GM23338 (cell line): ENCODE data around the gene CD68.

ENCODE experiments used
- EZH2 ChIP-seq: fragments of 200-600 bp; sonication (generic); IDR thresholded peaks from one replicate; pipeline ENCODE4 v1.8.0; 2017; ENCODE audit warnings: antibody characterized with exemption, mild to moderate bottlenecking, low read depth; ENCODE audit not compliant: unreplicated experiment
- JUNB ChIP-seq: IDR thresholded peaks from one replicate; pipeline ENCODE4 v1.6.1; 2016; ENCODE audit warnings: antibody characterized with exemption; ENCODE audit not compliant: unreplicated experiment
- TF ChIP-seq, protein P1 (sequence below): IDR thresholded peaks from one replicate; pipeline ENCODE4 v1.6.1; 2018; ENCODE audit warnings: antibody characterized with exemption; ENCODE audit not compliant: unreplicated experiment
- TF ChIP-seq, protein P2 (sequence below), 2 experiments: fragments of 200-600 bp in 1 of 2; sonication (generic) in 1 of 2; conservative IDR thresholded peaks; 2 replicates each; pipeline versions ENCODE4 v1.5.1 to v1.6.1; 2016 to 2017; ENCODE audit warnings: antibody characterized with exemption in 2 of 2, low read depth in 2 of 2, mild to moderate bottlenecking in 2 of 2, moderate library complexity in 1 of 2
- TF ChIP-seq, protein P3 (sequence below): IDR thresholded peaks from 2 replicates; pipeline ENCODE4 v1.6.1; 2016; ENCODE audit warnings: antibody characterized with exemption

DNA sequence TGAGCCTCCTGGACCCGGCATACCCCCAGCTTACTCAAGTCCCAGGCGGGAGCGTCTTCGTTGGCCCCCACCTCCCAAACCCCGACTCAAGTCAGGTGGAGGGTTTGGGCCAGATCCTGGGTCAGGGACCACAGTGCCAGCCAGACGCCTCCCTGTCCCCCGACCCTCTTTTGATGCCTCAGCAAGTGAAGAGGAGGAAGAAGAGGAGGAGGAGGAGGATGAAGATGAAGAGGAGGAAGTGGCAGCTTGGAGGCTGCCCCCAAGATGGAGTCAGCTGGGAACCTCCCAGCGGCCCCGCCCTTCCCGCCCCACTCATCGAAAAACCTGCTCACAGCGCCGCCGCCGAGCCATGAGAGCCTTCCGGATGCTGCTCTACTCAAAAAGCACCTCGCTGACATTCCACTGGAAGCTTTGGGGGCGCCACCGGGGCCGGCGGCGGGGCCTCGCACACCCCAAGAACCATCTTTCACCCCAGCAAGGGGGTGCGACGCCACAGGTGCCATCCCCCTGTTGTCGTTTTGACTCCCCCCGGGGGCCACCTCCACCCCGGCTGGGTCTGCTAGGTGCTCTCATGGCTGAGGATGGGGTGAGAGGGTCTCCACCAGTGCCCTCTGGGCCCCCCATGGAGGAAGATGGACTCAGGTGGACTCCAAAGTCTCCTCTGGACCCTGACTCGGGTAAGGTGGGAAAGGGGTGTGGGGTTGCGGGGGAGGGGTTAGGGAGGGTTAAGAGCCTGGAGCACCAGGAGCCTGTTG lies 16.1 kb upstream of the CD68 start:
- TF ChIP-seq, protein P1, sequence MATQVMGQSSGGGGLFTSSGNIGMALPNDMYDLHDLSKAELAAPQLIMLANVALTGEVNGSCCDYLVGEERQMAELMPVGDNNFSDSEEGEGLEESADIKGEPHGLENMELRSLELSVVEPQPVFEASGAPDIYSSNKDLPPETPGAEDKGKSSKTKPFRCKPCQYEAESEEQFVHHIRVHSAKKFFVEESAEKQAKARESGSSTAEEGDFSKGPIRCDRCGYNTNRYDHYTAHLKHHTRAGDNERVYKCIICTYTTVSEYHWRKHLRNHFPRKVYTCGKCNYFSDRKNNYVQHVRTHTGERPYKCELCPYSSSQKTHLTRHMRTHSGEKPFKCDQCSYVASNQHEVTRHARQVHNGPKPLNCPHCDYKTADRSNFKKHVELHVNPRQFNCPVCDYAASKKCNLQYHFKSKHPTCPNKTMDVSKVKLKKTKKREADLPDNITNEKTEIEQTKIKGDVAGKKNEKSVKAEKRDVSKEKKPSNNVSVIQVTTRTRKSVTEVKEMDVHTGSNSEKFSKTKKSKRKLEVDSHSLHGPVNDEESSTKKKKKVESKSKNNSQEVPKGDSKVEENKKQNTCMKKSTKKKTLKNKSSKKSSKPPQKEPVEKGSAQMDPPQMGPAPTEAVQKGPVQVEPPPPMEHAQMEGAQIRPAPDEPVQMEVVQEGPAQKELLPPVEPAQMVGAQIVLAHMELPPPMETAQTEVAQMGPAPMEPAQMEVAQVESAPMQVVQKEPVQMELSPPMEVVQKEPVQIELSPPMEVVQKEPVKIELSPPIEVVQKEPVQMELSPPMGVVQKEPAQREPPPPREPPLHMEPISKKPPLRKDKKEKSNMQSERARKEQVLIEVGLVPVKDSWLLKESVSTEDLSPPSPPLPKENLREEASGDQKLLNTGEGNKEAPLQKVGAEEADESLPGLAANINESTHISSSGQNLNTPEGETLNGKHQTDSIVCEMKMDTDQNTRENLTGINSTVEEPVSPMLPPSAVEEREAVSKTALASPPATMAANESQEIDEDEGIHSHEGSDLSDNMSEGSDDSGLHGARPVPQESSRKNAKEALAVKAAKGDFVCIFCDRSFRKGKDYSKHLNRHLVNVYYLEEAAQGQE = no peak
- TF ChIP-seq EZH2 (no peak), JUNB (no peak)
- TF ChIP-seq, protein P2, sequence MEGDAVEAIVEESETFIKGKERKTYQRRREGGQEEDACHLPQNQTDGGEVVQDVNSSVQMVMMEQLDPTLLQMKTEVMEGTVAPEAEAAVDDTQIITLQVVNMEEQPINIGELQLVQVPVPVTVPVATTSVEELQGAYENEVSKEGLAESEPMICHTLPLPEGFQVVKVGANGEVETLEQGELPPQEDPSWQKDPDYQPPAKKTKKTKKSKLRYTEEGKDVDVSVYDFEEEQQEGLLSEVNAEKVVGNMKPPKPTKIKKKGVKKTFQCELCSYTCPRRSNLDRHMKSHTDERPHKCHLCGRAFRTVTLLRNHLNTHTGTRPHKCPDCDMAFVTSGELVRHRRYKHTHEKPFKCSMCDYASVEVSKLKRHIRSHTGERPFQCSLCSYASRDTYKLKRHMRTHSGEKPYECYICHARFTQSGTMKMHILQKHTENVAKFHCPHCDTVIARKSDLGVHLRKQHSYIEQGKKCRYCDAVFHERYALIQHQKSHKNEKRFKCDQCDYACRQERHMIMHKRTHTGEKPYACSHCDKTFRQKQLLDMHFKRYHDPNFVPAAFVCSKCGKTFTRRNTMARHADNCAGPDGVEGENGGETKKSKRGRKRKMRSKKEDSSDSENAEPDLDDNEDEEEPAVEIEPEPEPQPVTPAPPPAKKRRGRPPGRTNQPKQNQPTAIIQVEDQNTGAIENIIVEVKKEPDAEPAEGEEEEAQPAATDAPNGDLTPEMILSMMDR (conservative IDR thresholded peaks at IDR 0.05; ENCODE audit: low read depth in 2 of 2) = no peak
- TF ChIP-seq, protein P3, sequence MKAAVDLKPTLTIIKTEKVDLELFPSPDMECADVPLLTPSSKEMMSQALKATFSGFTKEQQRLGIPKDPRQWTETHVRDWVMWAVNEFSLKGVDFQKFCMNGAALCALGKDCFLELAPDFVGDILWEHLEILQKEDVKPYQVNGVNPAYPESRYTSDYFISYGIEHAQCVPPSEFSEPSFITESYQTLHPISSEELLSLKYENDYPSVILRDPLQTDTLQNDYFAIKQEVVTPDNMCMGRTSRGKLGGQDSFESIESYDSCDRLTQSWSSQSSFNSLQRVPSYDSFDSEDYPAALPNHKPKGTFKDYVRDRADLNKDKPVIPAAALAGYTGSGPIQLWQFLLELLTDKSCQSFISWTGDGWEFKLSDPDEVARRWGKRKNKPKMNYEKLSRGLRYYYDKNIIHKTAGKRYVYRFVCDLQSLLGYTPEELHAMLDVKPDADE = no peak
